ENCODE results near the gene MYDGF.

Gene MYDGF

DNA sequence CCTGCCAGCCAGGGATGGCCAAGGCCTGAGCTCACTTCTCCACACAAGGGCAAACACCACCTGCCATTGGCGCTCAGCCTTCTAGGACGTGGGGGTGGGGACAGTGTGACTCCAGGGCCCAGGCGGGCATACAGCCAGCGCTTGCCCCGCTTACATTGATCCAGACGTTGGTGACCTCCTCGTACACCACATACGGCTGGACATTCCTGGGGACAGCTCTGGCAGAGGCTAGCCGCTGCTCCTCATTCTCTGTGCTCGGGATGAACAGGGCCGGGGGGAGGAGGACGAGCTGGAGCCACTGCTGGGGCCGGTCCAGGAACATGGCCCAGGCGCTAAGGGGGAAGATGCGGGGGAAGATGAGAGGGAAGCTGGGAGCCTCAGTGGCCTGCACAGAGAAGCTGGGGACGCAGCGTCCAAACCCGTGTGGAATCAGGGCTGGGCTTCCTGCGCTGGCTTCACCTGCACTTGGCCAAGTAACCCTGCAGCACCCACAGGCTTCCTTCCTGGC, 25.1 kb upstream of the MYDGF start:
- Histone ChIP-seq H3K4me1 (ENCODE audit: control insufficient read depth, low read depth, low read length) (no peaks in the 10 kb centered on the region), H3K9me3 (ENCODE audit: control insufficient read depth, low read depth, low read length) (no peaks in the 10 kb centered on the region), H3K36me3 (ENCODE audit: control insufficient read depth, low read depth, low read length) (peaks cover 58% of the 10 kb centered on the region), H3K27me3 (ENCODE audit: control insufficient read depth, insufficient read depth, low read length) (no peaks in the 10 kb centered on the region), H3K9ac (ENCODE audit: low read length) (no peak overlapping the region), H3K4me3 (ENCODE audit: low read length) (no peak overlapping the region), H3K27ac (ENCODE audit: low read length) (no peak overlapping the region)

- H3K4me1 ChIP-seq (ENCODE audit: control insufficient read depth, low read depth, low read length): no peaks in the 10 kb centered on the region
- no peaks in the 10 kb centered on the region for H3K27me3 ChIP-seq (ENCODE audit: control insufficient read depth, insufficient read depth, low read length)
- no peaks in the 10 kb centered on the region for H3K9me3 ChIP-seq (ENCODE audit: control insufficient read depth, low read depth, low read length)
- H3K4me3 ChIP-seq (ENCODE audit: low read length): no peak overlapping the region
- H3K36me3 ChIP-seq (ENCODE audit: control insufficient read depth, low read depth, low read length): peaks cover 52% of the 10 kb centered on the region
- H3K9ac ChIP-seq (ENCODE audit: low read length): no peak overlapping the region
- H3K27ac ChIP-seq (ENCODE audit: low read length): no peak overlapping the region
Measured at GRCh38 chr19:4694211-4694987, 24.3 kb upstream of the MYDGF start.

GRCh38 chr19:4693471-4694121, 23.5 kb upstream of the MYDGF start:
- Histone ChIP-seq H3K9ac (ENCODE audit: low read length) (no peak overlapping the region), H3K27me3 (ENCODE audit: control insufficient read depth, insufficient read depth, low read length) (no peaks in the 10 kb centered on the region), H3K4me1 (ENCODE audit: control insufficient read depth, low read depth, low read length) (no peaks in the 10 kb centered on the region), H3K27ac (ENCODE audit: low read length) (no peak overlapping the region), H3K9me3 (ENCODE audit: control insufficient read depth, low read depth, low read length) (no peaks in the 10 kb centered on the region), H3K36me3 (ENCODE audit: control insufficient read depth, low read depth, low read length) (peaks cover 52% of the 10 kb centered on the region), H3K4me3 (ENCODE audit: low read length) (no peak overlapping the region)

DNA sequence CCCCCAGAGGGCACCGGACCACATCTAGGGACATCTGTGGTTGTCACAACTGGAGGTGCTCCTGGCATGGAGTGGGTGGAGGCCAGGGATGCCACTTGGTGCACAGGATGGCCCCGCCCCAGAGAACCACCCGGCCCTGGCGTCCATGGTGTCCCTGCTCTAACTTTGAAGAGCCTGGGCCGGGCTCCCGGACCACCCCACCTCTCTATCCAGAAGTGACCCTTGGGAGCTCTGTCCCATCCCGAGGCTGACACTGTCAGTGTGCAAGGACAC, 22.9 kb upstream of the MYDGF start:
- no peaks in the 10 kb centered on the region for H3K27me3 ChIP-seq (ENCODE audit: control insufficient read depth, insufficient read depth, low read length)
- no peak overlapping the region for H3K4me3 ChIP-seq (ENCODE audit: low read length)
- H3K9ac ChIP-seq (ENCODE audit: low read length): no peak overlapping the region
- no peaks in the 10 kb centered on the region for H3K4me1 ChIP-seq (ENCODE audit: control insufficient read depth, low read depth, low read length)
- H3K27ac ChIP-seq (ENCODE audit: low read length): no peak overlapping the region
- H3K9me3 ChIP-seq (ENCODE audit: control insufficient read depth, low read depth, low read length): no peaks in the 10 kb centered on the region
- peaks cover 57% of the 10 kb centered on the region for H3K36me3 ChIP-seq (ENCODE audit: control insufficient read depth, low read depth, low read length)

DNA sequence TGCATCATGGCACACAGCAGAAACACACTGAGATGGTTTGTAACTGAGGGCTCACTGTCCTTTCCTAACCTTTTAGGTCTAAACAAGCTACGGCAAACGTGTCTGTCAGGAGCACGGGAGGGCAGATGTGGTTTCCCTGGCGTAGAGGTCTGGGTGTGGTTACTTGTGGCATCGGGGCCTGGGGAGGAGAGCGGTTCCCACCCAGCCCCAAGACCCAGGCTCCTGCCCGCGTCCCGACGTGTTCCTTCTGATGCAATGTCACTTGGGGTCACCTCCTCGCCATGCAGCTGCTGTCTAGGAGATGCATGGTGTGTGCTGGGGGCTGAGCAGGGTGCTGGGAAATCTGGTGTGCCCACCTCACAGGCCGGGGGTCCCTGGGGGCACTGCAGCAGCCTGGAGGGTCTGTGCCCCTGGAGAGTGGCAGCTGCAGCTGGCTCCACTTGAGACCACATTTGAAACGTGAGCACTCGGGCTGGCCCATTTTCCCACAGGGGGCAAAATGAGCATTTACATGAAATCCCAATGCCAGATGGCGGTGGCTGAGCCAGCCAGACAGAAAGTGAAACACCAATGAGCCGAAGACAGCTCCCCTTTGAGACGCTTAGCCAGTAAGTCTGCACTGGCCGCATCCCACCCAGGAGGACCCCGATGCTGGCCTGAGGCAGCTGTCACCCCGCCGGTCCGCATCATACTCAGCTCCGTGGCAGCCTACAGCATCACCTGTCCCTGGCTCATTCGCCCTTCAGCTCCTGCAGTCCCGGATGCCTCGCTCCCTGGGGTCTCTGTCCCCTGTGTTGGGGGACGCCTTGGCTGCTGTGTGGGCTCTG, 22.3 kb upstream of the MYDGF start:
- no peak overlapping the region for H3K27ac ChIP-seq (ENCODE audit: low read length)
- no peaks in the 10 kb centered on the region for H3K4me1 ChIP-seq (ENCODE audit: control insufficient read depth, low read depth, low read length)
- H3K9ac ChIP-seq (ENCODE audit: low read length): no peak overlapping the region
- H3K9me3 ChIP-seq (ENCODE audit: control insufficient read depth, low read depth, low read length): no peaks in the 10 kb centered on the region
- no peaks in the 10 kb centered on the region for H3K27me3 ChIP-seq (ENCODE audit: control insufficient read depth, insufficient read depth, low read length)
- H3K4me3 ChIP-seq (ENCODE audit: low read length): no peak overlapping the region
- peaks cover 54% of the 10 kb centered on the region for H3K36me3 ChIP-seq (ENCODE audit: control insufficient read depth, low read depth, low read length)

- H3K9ac ChIP-seq (ENCODE audit: low read length): no peak overlapping the region
- H3K27ac ChIP-seq (ENCODE audit: low read length): no peak overlapping the region
- no peaks in the 10 kb centered on the region for H3K9me3 ChIP-seq (ENCODE audit: control insufficient read depth, low read depth, low read length)
- H3K4me1 ChIP-seq (ENCODE audit: control insufficient read depth, low read depth, low read length): no peaks in the 10 kb centered on the region
- H3K36me3 ChIP-seq (ENCODE audit: control insufficient read depth, low read depth, low read length): peaks cover 53% of the 10 kb centered on the region
- no peaks in the 10 kb centered on the region for H3K27me3 ChIP-seq (ENCODE audit: control insufficient read depth, insufficient read depth, low read length)
- H3K4me3 ChIP-seq (ENCODE audit: low read length): no peak overlapping the region
Measured at GRCh38 chr19:4691373-4691772, 21.2 kb upstream of the MYDGF start.

GRCh38 chr19:4690361-4690760, 20.2 kb upstream of the MYDGF start:
- Histone ChIP-seq H3K27me3 (ENCODE audit: control insufficient read depth, insufficient read depth, low read length) (no peaks in the 10 kb centered on the region), H3K4me3 (ENCODE audit: low read length) (no peak overlapping the region), H3K9me3 (ENCODE audit: control insufficient read depth, low read depth, low read length) (no peaks in the 10 kb centered on the region), H3K36me3 (ENCODE audit: control insufficient read depth, low read depth, low read length) (peaks cover 46% of the 10 kb centered on the region), H3K4me1 (ENCODE audit: control insufficient read depth, low read depth, low read length) (no peaks in the 10 kb centered on the region), H3K9ac (ENCODE audit: low read length) (no peak overlapping the region), H3K27ac (ENCODE audit: low read length) (no peak overlapping the region)

GRCh38 chr19:4689403-4689802, 19.3 kb upstream of the MYDGF start:
- H3K9me3 ChIP-seq (ENCODE audit: control insufficient read depth, low read depth, low read length): no peaks in the 10 kb centered on the region
- no peak overlapping the region for H3K9ac ChIP-seq (ENCODE audit: low read length)
- no peaks in the 10 kb centered on the region for H3K4me1 ChIP-seq (ENCODE audit: control insufficient read depth, low read depth, low read length)
- no peak overlapping the region for H3K27ac ChIP-seq (ENCODE audit: low read length)
- H3K4me3 ChIP-seq (ENCODE audit: low read length): no peak overlapping the region
- H3K27me3 ChIP-seq (ENCODE audit: control insufficient read depth, insufficient read depth, low read length): no peaks in the 10 kb centered on the region
- H3K36me3 ChIP-seq (ENCODE audit: control insufficient read depth, low read depth, low read length): peaks cover 41% of the 10 kb centered on the region

DNA sequence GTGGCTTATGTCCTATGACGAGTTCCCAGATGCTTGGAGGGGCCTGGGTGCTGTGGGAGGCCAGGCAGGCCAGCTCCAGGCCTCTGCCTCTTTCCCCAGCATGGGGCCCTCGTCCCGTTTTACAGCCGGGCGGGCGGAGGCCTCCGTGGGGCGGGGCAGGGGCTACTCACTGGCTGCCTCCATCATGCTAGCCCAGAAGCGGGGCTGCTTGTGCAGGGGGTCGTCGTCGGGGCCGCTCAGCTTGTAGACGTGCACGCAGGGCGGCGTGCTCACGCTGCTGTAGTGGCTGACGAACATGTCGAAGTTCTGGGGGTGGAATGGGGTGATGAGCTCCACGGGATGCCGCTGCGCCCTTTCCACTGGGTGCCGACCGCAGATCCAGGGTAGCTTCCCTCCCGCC, 18.4 kb upstream of the MYDGF start:
- no peak overlapping the region for H3K4me3 ChIP-seq (ENCODE audit: low read length)
- H3K27me3 ChIP-seq (ENCODE audit: control insufficient read depth, insufficient read depth, low read length): no peaks in the 10 kb centered on the region
- H3K4me1 ChIP-seq (ENCODE audit: control insufficient read depth, low read depth, low read length): no peaks in the 10 kb centered on the region
- H3K36me3 ChIP-seq (ENCODE audit: control insufficient read depth, low read depth, low read length): peaks cover 38% of the 10 kb centered on the region
- no peak overlapping the region for H3K27ac ChIP-seq (ENCODE audit: low read length)
- H3K9me3 ChIP-seq (ENCODE audit: control insufficient read depth, low read depth, low read length): no peaks in the 10 kb centered on the region
- no peak overlapping the region for H3K9ac ChIP-seq (ENCODE audit: low read length)

DNA sequence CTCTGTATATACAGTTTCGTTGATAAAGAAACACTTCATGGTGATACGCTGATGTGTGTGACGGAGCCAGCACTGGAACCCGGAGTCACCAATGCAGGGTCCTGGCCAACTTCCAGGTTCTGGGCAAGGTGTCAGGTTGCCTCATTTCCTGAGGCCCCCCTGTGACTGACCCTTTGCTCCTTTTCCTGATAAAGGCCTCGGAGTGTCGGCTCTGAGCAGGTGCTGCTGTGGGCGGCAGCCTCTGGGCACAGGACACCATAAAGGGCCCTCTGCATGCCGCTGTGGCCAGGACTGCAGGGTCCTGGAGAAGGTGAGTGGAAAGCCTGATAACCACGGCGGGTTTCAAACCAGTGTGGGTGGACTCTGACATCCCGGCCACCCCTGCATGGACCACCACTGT, 17.3 kb upstream of the MYDGF start:
- H3K9me3 ChIP-seq (ENCODE audit: control insufficient read depth, low read depth, low read length): no peaks in the 10 kb centered on the region
- peaks cover 31% of the 10 kb centered on the region for H3K36me3 ChIP-seq (ENCODE audit: control insufficient read depth, low read depth, low read length)
- H3K4me3 ChIP-seq (ENCODE audit: low read length): no peak overlapping the region
- no peaks in the 10 kb centered on the region for H3K4me1 ChIP-seq (ENCODE audit: control insufficient read depth, low read depth, low read length)
- no peaks in the 10 kb centered on the region for H3K27me3 ChIP-seq (ENCODE audit: control insufficient read depth, insufficient read depth, low read length)
- no peak overlapping the region for H3K9ac ChIP-seq (ENCODE audit: low read length)
- no peak overlapping the region for H3K27ac ChIP-seq (ENCODE audit: low read length)

DNA sequence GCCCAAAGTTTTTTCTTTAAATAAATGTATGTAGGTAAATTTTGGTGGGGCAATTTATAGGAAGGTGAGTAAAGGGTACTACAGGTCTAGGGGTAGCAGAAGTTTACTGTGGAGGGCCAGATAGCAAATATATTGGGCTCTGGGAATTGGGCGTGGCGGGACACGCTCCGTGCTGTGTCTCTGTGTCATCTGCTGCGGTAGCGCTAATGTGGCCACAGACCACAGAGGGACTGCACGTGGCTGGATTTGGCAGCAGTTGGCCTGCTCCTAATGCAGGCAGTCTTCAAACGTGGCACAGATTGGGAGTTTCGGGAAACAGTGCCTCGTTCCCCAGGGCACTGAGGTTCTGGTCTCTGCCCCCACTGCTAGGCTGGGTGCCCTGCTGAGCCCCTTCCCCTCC, 16.6 kb upstream of the MYDGF start:
- peaks cover 26% of the 10 kb centered on the region for H3K36me3 ChIP-seq (ENCODE audit: control insufficient read depth, low read depth, low read length)
- H3K9me3 ChIP-seq (ENCODE audit: control insufficient read depth, low read depth, low read length): no peaks in the 10 kb centered on the region
- no peak overlapping the region for H3K27ac ChIP-seq (ENCODE audit: low read length)
- H3K4me1 ChIP-seq (ENCODE audit: control insufficient read depth, low read depth, low read length): no peaks in the 10 kb centered on the region
- H3K27me3 ChIP-seq (ENCODE audit: control insufficient read depth, insufficient read depth, low read length): no peaks in the 10 kb centered on the region
- H3K4me3 ChIP-seq (ENCODE audit: low read length): no peak overlapping the region
- no peak overlapping the region for H3K9ac ChIP-seq (ENCODE audit: low read length)
